Lower leg skin (tissue), 4 donors: Measurements from ENCODE around the gene NOS3. TPM values are rescaled to one million over a fixed set of nuclear protein-coding genes. Genes with fewer than 3 reads are reported as not detected.

Experiments used
- DNase-seq, 2 donors: peaks; one replicate each; pipeline ENCODE4 v3.0.0-alpha.2; 2019; ENCODE audit warnings: low spot score in 2 of 2
- H3K4me3 ChIP-seq: fragments of 200-600 bp; sonication (generic); 2 replicates; pipeline ENCODE4 v1.5.1; 2017; ENCODE audit warnings: mild to moderate bottlenecking, low read depth; ENCODE audit not compliant: poor library complexity, severe bottlenecking
- POLR2A ChIP-seq, 2 donors: fragments of 450-650 bp; IDR thresholded peaks; one replicate each; pipeline ENCODE4 v1.6.1; 2016 to 2017; ENCODE audit warnings: antibody characterized with exemption in 2 of 2, mild to moderate bottlenecking in 1 of 2, moderate library complexity in 1 of 2
- WGBS, 2 donors: methylation state at CpG; one replicate each; pipeline ENCODE4 v1.1.5; 2018; 5-methylcytosine and 5-hydroxymethylcytosine counted together
- intact Hi-C: fragments of 100-400 bp; cut with DNase I; formaldehyde crosslinking; loops from one replicate; pipeline ENCODE4 v1.15.0; 2023; ENCODE audit warnings: low total_unique reads
- total RNA-seq, 4 donors: library from RNA; depleted of rRNA; stranded (reverse); fragments of >200 nt; gene quantifications; one replicate each; pipeline ENCODE4 v1.1.0, GENCODE V29; 2016
- TF ChIP-seq, protein P1 (sequence below), 3 donors: fragments of 450-650 bp; IDR thresholded peaks; one replicate each; pipeline ENCODE4 v1.5.1; 2016; ENCODE audit warnings: antibody characterized with exemption in 3 of 3, mild to moderate bottlenecking in 3 of 3, moderate library complexity in 2 of 3

Gene NOS3
- total RNA-seq, 4 donors from 2014 or later = 4.0 to 8.9 (median 5.8) TPM

DNA sequence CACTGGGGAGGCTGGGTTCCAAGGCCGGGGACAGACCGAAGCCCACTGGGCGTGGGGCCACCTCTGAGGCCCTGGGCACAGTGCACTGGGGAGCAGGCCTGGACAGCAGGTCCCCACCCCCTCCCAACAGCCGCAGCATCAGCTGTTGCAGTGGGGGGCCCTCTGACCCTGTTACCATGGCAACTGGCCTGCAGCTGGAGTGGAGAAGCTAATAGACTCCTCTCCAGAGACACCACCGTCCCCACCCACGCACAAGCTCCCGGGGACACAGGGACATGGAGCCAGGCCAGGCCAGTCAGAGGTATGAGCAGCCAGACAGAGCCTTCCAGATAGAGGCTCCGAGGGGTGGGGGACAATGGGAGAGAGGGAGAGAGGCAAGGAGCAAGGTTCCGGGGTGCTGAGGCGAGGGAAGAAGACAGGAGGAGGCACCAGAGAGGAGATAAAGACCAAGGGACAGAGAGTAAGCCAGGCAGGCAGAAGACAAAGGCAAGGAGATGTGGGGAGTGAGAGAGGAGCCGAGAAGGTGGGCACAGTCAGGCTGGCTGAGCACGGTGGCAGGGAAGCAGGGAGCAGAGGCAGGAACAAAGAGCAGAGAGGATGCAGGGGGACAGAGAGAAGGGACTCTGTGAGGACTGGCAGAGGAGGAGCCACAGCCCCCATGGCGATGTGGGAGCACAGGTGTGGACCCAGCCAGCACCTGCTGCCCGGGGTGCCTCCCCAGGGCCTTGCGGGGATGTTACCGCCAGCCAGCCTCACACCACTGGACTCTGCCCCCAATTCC, 19.4 kb upstream of the NOS3 start:
- no peak for DNase-seq
- TF ChIP-seq POLR2A (IDR thresholded peaks at IDR 0.05) = no peak
- TF ChIP-seq, protein P1, sequence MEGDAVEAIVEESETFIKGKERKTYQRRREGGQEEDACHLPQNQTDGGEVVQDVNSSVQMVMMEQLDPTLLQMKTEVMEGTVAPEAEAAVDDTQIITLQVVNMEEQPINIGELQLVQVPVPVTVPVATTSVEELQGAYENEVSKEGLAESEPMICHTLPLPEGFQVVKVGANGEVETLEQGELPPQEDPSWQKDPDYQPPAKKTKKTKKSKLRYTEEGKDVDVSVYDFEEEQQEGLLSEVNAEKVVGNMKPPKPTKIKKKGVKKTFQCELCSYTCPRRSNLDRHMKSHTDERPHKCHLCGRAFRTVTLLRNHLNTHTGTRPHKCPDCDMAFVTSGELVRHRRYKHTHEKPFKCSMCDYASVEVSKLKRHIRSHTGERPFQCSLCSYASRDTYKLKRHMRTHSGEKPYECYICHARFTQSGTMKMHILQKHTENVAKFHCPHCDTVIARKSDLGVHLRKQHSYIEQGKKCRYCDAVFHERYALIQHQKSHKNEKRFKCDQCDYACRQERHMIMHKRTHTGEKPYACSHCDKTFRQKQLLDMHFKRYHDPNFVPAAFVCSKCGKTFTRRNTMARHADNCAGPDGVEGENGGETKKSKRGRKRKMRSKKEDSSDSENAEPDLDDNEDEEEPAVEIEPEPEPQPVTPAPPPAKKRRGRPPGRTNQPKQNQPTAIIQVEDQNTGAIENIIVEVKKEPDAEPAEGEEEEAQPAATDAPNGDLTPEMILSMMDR (IDR thresholded peaks at IDR 0.05) = no peak
- 64% methylated on average over 16 of the region's 16 CpGs for WGBS, 2 donors
- no peak overlapping the region for H3K4me3 ChIP-seq
- intact Hi-C loops = no loop called here

DNA sequence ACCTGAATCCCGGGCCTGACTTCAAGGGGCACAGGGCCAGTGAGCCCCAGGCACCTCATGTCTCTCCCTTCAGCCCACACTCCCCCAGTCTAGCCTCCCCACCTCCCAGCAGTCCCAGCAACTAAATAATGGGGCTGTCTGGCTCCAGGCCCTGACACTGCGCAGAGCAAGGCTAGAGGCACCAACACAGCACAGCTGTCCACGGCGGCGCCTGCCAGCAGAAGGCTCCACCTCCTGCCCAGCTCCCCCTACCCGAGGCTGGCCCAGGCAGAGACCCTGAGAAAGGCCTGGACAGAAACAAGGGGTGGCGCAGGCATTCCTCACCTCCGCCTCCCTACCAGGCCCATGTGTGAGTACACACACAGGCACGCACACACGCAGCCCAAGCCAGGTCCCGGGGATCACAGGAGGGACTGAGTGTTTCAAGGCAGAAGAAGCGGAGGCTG, 18.8 kb upstream of the NOS3 start:
- intact Hi-C loops = no loop called here
- H3K4me3 ChIP-seq = no peak overlapping the region
- no peak for DNase-seq
- no peak for TF ChIP-seq POLR2A (IDR thresholded peaks at IDR 0.05)
- TF ChIP-seq, protein P1 (IDR thresholded peaks at IDR 0.05) = no peak
- 81 to 85% methylated on average over 12 of the region's 12 CpGs for WGBS, 2 donors

DNA sequence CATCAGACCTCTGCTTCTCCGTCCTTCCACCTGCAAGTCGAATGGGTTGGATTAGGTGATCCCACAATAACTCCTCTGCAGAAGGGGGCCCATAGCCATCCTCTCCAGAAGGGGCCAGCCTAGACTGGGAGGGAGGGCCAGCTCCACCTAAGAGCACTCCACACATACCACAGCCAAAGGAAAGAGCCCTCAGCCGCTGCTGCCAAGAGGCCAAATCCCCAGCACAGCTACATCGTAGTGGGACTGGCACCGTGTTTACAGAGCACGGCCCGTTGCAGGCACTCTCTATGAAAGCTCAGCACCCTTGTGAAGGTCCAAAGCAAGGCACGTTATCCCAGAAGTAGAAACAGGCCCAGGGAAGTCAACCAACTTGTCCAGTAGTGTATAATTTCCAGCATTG, 18.1 kb upstream of the NOS3 start:
- no peak for DNase-seq
- WGBS, 2 donors = 80 to 88% methylated on average over 8 of the region's 8 CpGs
- intact Hi-C loops = no loop called here
- H3K4me3 ChIP-seq = no peak overlapping the region
- no peak for TF ChIP-seq POLR2A (IDR thresholded peaks at IDR 0.05)
- TF ChIP-seq, protein P1 (IDR thresholded peaks at IDR 0.05) = no peak

DNA sequence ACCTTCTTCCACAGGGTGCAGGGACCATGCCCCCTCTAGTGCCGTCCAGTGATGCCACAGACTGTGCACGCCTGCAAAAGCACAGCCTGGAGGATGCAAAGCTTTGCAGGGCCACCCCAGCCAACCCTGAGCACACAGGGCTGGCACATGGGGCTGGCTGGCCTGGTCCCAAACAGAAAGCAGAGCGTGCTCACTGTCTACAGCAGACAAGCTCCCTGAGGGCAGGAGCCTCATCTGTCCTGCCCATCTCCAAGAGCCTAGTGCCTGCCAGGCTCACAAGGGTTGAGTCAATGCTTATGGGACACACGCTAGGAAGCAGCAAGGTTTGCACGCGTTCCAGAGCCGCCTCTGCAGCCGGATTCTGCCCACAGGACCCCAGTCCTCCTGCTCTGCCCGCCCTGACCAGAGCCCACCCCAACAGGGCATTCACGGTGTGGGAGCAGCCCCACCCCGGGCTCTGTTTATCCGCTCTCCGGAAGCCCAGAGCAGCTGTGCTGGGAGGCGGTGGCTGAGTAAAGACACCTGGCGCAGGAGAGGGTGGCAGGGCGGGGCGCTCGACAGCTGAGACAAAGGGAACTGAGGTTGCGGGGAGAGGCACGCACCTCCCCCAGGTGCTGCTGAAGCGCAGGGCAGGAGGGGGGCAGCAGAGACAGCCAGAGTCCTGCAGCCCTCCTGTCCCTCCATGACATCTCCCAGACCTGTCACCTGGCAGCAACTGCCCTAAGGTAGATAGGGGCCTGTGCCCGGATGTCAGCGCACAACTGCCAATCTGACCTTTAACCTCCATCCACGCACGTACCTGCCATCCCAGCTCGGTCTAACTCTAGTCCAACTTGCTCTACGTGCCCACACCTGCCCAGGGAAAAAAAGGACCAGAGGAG, 17.0 kb upstream of the NOS3 start:
- no peak for DNase-seq
- intact Hi-C loops = no loop called here
- TF ChIP-seq, protein P1 (IDR thresholded peaks at IDR 0.05) = no peak
- no peak for TF ChIP-seq POLR2A (IDR thresholded peaks at IDR 0.05)
- 39 to 42% methylated on average over 16 to 25 of the region's 27 CpGs for WGBS, 2 donors
- no peak overlapping the region for H3K4me3 ChIP-seq

DNA sequence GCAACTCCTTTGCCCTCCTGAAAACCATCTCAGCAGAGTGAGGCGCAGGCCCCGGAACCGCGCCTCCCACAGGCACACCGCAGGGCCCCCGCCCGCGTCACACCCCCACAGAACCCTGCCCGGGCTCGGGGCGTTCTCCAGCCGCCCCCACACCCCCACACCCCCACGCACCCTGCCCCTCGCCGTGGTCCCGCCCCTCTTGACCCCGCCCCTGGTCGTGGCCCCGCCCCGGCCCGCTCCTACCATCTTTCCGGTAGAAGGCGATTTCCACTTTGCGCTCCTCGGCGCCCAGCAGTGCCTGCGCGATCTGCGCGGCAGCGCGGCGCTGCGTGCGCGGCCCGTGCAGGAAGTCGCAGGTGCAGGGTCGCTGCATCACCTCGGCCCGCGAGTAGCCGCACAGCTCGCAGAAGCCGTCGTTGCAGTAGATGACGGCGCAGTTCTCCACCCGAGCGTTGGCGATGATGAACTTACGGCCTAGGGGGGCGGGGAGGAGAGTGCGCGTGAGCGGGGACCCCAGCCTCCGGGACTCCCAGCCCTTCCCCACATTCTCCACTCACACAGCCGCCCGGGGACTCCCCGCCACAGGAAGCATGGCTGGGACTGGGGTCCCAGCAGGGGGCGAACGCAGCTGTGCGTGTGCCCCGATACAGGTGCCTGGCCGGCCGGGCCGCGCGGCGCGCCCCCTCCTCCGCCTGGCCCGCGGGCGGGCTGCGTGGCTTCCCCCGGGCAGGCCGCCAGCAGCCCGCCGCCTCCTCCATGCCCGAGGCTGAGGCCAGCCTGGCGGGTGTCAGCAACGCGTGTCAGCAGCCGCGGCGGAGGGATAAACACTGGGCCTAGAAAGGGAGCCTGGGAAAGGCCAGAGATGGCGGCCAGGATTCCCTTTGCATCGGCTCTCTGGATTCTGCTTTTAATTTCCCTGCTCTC, 16.1 kb upstream of the NOS3 start:
- no peak overlapping the region for H3K4me3 ChIP-seq
- TF ChIP-seq, protein P1 (IDR thresholded peaks at IDR 0.05) = no peak
- TF ChIP-seq POLR2A (IDR thresholded peaks at IDR 0.05) = no peak
- DNase-seq = no peak
- intact Hi-C loops = no loop called here
- 2 to 4% methylated on average over 12 to 51 of the region's 89 CpGs for WGBS, 2 donors
